Ureter (tissue), 1 donor: ENCODE data around the gene USH2A. TPM values are rescaled to one million over a fixed set of nuclear protein-coding genes. Genes with fewer than 3 reads are reported as not detected.

ENCODE experiments used
- DNase-seq: peaks from one replicate; pipeline ENCODE4 v3.0.0-alpha.2; 2020; ENCODE audit warnings: low spot score
- total RNA-seq: library from RNA; stranded (reverse); gene quantifications from one replicate; pipeline ENCODE4 v1.2.4, GENCODE V29; 2023
- donor health status: DM: yes; HTN: yes; CAD: no.

USH2A gene
- total RNA-seq, 1 donor from 2014 or later, result 0.23 TPM

GRCh38 chr1:216142921-216143320, 280.3 kb downstream of the USH2A start:
- no peak for DNase-seq

DNA sequence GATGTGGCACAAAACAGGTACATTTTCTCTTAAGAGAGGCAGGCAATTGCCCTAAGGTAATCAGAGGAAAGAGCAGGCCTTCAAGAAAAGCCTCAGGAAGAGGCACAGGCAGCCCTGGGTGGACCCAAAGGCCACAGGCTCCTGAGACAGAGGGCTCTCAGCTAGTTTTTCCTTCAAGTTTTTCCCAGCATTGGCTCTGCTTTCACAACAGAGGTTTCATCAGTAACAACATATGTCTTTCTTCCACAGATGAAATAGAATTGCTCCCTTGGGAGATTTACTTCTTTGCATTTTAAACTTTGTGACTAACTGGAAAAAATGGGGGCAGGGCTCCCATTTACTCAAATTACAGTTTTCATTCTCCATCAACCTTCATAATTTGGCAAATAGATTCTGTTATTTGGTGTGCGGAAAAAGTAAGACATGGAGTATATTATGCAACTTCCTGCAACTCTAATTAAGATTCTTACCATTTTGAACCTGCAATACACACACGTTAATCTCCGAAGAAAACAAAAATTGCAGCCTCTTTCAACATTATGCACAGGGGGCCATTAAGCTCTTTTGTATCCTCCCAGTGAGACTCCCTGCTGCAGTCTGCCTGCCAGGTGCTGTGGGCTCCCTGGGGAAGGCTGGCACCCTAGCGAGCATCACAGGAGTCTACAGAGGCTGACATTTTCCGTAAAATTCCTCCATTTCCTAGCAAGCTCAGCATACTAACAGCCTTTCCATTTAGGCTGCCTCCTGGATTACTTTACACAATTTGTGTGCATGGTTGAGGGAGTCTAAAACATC, 282.3 kb downstream of the USH2A start:
- no peak for DNase-seq

- no peak for DNase-seq
Measured at GRCh38 chr1:216124192-216124781, 299.0 kb downstream of the USH2A start.

GRCh38 chr1:216123446-216124191, 299.6 kb downstream of the USH2A start:
- no peak for DNase-seq

- no peak for DNase-seq
Measured at GRCh38 chr1:216119600-216119999, 303.6 kb downstream of the USH2A start.

GRCh38 chr1:216114180-216114579, 309.1 kb downstream of the USH2A start:
- DNase-seq, result no peak

- DNase-seq, result no peak
Measured at GRCh38 chr1:216113181-216113580, 310.1 kb downstream of the USH2A start.

DNA sequence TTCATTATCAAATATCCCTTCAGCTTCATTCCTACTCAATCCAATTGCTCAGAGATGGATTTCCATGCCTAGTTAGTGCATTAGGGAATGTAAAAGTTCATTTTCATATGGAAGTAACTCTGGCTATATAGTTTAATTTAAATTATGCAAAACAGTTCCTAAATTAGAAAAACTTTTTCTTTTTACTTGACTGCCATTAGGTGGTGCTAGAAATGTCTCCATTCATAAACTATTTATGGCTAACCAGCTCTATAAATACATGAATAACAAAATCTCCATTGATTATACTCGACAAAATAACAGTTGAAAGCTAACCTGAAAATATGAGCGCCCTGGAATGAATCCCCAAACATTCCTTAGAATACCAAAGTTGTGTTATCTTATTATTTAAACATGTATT, 311.4 kb downstream of the USH2A start:
- no peak for DNase-seq

DNA sequence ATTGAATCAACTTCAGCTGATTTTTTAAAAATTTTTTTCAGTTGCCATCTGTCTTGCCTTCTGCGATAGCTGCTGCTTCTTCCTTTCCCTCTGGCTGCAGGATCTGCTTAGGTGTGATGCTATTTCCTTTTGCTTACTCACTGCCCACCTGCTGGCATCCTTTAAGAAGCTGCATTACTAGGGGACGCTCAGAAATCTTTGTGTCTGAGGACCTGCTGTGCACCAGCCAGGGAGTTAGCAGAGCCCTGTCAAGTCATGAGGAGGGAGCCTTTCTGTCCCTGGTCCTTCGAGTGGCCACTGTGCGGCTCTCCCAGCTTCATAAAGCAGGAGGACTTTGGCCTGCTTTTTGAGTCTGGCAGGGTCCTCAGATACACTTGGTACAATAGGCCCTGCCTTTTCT, 327.8 kb downstream of the USH2A start:
- no peak for DNase-seq

DNA sequence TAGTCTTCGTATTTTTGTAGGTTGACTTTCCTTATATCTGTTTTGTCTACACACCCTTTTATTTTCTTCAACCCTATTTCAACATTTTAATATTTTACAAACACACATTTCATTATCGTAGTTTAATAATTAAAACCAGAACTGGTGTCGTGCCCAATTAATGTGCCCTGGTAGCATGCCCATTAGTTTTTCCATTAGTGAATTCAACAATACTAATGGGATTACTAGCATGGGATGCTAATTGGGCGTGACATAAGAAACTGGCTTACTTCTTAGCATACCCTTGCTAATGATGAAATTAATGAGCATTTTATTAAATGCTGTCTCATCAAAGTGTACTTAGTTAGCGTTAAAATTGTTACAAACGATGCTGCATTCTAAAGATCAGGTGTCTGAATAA, 332.7 kb downstream of the USH2A start:
- DNase-seq, result no peak

GRCh38 chr1:216086678-216087077, 336.6 kb downstream of the USH2A start:
- DNase-seq, result no peak

DNA sequence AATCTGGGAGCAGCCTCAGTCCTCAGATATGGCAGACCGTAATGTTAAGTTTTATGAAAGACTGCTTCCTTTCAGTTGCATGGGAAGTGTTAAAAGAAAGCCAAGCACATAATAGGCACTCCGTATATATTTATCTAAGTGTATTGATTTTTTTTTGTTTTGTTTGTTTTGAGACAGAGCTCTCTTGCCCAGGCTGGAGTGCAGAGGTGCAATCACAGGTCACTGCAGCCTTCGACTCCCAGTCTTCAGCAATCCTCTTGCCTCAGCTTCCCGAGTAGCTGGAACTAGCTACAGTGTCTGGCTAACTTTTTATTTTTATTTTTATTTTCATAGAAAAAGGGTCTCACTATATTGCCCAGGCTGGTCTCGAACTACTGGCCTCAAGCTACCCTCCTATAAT, 341.8 kb downstream of the USH2A start:
- no peak for DNase-seq

DNA sequence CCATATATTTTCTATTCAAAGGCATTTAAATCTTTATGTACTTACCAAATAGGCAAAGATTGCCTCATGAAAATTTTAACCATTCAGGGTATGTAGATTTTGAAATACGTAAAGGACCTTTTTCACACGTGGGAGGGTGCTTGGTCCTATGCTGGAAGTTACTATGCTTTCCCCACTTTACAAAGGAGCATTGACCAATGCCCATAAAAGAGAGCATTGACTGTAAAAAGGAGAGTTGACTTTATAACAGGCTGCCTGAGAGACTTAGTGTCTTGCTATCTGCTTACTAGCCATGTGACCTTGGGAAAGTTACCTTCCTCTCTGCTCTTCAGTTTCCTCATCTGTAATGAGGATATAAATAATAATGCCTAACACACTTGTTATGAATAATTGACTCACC, 346.5 kb downstream of the USH2A start:
- no peak for DNase-seq

DNA sequence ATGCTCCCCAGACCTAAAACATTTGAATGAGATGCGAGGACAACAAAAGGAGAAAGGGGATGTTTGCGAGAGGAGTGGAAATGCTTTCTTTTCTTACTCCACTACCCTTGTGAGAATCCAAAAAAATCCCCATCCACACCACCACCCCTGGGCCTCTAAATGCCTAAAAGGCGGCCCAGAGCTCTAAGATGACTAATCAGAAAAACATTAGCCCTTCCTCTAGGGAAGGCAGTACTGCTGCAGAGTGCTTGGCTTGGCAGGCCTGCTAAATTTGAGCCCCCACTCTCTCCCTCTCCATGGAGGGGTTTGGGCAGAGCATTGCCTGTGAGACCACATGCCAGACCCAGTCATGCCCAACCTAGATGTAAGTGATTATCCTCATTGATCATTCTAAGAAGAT, 347.9 kb downstream of the USH2A start:
- no peak for DNase-seq

DNA sequence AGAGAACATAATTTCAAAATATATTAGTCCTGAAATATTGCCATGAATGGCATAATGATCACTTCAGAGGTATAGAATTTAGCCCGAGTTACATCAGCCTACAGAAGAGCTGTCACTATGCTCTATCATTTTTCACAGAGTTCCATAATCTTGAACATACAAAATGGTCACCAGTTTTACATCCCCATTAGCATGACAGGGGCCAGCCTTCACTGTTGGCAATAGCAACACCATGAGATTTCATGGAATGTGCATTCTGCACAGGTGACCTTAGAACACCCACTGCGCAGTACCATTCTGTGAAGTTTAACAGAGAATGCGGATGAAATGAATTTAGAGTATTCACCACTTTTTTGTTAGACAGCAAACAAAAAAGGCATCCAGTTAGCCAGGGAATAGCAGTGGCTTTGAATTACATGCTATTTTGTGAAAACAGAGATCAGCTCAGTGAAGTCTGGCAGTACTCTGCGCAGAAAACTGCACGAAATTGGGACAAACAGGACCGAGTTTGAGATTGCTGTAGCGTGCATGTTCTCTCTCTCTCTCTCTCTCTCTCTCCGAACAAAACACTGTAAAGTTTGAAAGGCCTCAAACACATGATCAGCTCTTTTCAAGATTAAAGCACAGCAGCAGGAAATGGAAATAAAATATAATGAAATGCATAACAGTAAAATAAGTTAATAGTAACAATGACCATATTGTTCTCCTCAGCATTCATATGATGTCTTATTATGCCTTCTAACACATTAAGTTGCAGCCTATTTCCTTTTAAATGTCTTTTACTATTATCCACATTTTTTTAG, 349.3 kb downstream of the USH2A start:
- no peak for DNase-seq

DNA sequence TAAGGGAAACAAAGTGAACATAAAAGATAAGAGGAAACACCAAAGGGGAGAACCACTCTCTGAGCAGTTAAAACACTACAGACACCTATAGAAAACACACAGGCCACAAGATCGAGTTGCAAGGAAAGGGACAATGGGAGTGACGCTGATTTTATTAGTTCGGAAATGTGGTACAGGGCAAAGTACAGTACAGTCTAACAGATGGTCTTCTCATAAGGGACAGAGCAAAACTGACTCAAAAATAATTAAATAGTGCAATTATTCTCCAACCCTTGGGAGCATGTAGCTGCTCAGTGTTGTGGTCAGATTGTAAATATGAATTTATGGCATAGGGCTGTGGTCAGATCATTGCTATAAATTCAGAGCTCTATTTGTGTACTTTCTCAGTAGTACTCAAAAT, 352.0 kb downstream of the USH2A start:
- DNase-seq, result no peak

DNA sequence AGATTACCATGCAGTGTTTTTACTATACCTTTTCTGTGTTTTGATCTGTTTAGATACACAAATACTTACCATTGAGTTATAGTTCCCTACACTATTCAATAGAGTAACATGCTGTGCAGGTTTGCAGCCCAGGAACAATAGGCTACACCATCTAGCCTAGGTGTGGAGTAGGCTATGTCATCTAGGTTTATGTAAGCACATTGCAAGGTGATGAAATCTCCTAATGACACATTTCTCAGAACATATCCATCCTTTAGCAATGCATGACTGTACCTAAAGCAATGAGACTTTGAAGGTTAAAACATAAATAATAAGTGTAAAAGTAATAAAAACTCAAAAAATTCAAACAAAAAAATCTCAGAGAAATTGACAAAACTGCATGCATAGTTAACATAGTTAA, 358.6 kb downstream of the USH2A start:
- no peak for DNase-seq

DNA sequence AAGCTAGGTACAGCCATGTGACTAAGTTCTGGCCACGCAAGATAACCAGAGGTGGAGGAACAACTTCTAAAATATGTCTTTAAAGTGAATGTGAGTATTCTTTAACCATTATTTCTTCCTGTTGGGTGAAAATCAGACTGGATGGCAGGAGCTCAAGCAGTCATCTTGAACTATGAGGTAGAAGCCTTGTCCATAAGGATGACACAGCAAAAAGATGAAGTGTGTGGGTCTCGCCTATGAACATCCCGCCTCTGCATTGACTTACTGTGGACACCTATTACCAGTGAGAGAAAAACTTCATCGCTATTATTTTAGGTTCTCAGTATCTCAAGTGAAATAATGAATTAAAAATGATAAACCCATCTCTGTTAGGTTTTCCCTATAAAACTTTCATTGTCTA, 365.3 kb downstream of the USH2A start:
- no peak for DNase-seq

DNA sequence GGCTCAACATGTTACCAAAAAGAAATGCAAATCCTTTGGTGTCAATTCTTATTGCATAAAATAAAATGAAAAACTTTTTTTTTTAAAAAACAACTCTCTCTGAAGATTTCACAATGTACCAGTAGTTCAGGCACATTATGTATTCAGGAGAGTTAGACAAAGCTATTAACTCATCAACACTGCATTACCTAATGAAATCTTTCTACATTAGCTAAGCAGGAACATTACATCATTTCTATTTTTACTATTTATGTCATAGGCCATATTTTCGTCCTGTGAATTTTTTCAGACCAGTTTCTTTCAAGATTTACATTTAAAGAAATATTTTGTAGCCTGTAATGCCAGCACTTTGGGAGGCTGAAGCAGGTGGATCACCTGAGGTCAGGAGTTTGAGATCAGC, 366.2 kb downstream of the USH2A start:
- DNase-seq, result no peak

DNA sequence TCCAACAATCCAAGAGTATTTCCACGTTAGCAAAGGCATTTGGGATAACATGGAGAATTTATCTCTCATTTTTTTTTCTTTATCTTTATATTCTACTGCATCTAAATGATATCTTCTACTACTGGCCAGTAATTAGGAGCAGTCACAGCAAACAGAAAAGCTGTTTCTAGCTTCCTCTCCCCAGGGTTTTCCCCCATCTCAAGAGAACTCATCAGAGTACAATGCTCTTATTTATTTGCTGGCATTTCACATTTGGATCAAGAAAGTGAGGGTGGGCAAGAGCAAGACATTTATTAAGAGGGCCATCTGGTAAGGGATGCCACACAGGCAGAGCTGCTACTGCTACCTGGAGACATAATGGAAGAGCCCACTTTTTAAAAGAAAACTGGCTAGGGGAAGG, 368.2 kb downstream of the USH2A start:
- DNase-seq, result no peak

DNA sequence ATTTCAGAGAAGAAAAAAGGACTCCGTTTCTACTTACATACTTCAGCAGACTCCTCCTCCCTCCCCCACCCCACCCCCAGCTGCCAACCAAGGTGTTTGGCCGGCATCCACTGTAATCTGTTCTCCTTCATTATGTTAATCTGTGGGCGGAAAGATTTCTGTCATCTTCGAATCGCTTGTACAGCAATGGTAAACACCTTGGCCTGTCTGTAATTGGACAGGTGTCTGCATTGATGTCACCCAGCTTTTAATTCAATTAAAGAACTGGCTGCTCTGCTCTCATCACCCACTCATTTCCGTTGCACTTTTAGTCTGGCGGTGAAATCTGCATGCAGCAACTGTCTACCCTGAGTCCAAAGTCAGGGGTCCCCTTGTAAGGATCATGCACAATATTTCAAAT, 368.6 kb downstream of the USH2A start:
- DNase-seq, result no peak

DNA sequence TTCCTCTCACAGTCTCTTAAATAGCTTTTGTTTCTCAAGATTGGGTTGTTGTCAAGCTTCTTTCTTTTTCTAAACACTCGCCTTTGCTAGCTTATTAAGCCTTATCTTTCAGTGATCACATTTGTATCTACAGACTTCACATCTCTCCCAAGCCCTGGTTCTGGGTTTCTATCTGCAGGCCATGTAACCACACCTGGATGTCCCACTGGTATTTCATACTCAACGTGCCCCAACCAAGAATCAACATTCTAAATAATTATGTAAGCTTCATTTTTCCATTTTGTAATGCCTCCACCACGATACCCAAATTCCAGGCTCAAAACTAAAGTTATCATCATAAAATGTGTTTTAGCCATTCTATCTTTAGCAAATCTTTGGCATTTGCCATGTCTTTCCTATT, 372.2 kb downstream of the USH2A start:
- no peak for DNase-seq
